Measurements from ENCODE around the gene USP49.

DNA sequence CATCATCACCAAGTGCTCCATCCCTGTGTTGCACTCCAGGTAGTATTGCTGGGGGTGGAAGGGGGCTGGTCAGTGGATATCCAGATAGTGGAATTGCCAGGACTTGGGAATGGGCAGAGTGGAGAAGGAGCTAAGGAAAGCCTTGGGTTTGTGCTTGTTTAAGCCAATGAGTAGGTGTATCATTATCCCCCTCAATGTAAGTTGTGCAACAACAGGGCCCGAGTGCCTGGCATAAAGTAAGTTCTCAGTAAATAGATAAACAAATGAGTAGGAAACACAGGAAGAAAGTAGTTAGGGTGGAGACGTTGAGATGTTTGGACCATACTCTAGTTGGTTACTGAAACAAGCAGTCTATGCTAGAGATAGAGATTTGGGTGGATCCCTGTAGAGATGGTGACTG, 36.6 kb upstream of the USP49 start:
- TF ChIP-seq, protein P1, sequence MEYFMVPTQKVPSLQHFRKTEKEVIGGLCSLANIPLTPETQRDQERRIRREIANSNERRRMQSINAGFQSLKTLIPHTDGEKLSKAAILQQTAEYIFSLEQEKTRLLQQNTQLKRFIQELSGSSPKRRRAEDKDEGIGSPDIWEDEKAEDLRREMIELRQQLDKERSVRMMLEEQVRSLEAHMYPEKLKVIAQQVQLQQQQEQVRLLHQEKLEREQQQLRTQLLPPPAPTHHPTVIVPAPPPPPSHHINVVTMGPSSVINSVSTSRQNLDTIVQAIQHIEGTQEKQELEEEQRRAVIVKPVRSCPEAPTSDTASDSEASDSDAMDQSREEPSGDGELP (IDR thresholded peaks at IDR 0.05; ENCODE audit: borderline replicate concordance, low read depth), result no peak
- TF ChIP-seq GTF2F1 (IDR thresholded peaks at IDR 0.05; ENCODE audit: low read length), result no peak
- TF ChIP-seq, protein P2, sequence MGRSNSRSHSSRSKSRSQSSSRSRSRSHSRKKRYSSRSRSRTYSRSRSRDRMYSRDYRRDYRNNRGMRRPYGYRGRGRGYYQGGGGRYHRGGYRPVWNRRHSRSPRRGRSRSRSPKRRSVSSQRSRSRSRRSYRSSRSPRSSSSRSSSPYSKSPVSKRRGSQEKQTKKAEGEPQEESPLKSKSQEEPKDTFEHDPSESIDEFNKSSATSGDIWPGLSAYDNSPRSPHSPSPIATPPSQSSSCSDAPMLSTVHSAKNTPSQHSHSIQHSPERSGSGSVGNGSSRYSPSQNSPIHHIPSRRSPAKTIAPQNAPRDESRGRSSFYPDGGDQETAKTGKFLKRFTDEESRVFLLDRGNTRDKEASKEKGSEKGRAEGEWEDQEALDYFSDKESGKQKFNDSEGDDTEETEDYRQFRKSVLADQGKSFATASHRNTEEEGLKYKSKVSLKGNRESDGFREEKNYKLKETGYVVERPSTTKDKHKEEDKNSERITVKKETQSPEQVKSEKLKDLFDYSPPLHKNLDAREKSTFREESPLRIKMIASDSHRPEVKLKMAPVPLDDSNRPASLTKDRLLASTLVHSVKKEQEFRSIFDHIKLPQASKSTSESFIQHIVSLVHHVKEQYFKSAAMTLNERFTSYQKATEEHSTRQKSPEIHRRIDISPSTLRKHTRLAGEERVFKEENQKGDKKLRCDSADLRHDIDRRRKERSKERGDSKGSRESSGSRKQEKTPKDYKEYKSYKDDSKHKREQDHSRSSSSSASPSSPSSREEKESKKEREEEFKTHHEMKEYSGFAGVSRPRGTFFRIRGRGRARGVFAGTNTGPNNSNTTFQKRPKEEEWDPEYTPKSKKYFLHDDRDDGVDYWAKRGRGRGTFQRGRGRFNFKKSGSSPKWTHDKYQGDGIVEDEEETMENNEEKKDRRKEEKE (IDR thresholded peaks at IDR 0.05), result no peak
- TF ChIP-seq POLR2AphosphoS5 (IDR thresholded peaks at IDR 0.05; ENCODE audit: low read depth, low read length), result no peak
